Measurements from ENCODE around the gene ADAMTS9. TPM values are rescaled to one million over a fixed set of nuclear protein-coding genes. Genes with fewer than 3 reads are reported as not detected.

ADAMTS9 gene
- total and polyA plus RNA-seq, 3 donors from 2014 or later: 5.1 to 8.1 (median 5.9) TPM

DNA sequence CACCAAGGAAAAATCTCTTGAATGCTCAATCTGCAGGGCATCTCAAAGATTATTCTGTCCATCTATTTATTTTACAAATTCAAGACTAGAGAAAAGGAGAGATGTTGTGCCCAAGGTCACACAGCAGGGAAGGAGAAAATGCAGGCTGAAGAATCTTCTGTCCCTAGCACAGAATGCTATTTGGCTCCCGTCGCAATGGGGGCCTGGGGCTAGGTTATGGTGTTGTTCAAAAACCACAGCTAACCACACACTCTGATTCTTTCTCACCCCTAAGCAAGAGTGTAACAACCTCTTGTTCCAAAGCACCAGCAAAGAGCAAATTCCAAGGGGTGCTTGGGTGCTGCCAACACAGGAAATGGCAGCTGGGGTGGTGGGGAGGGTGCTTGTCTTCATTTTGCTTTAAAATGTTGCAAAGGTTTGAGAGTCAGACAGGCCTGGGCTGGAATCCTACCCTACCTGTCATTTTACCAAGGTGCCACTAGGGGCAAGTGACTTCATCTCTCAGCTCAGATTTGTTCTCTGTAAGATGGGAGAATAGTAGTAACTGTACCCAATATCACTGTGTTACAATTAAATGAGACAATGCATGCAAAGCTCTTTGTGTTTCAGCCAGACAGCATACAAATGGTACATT lies 112.5 kb downstream of the ADAMTS9 start:
- H3K27ac ChIP-seq: no peak overlapping the region
- DNase-seq: no peak
- no peaks in the 10 kb centered on the region for H3K36me3 ChIP-seq (ENCODE audit: low read depth, missing control alignments)

GRCh38 chr3:64574194-64574593 lies 113.6 kb downstream of the ADAMTS9 start:
- H3K27me3 ChIP-seq: no peaks in the 10 kb centered on the region
- no peaks in the 10 kb centered on the region for H3K36me3 ChIP-seq (ENCODE audit: low read depth, missing control alignments)
- 89 to 97% methylated on average over 2 of the region's 2 CpGs for WGBS, 2 donors
- H3K9me3 ChIP-seq: no peaks in the 10 kb centered on the region
- intact Hi-C loops (cut with DNase I; ENCODE audit: low total_unique reads): no loop called here
- no peak for DNase-seq
- no peak for TF ChIP-seq POLR2A (IDR thresholded peaks at IDR 0.05)
- TF ChIP-seq, protein P1, sequence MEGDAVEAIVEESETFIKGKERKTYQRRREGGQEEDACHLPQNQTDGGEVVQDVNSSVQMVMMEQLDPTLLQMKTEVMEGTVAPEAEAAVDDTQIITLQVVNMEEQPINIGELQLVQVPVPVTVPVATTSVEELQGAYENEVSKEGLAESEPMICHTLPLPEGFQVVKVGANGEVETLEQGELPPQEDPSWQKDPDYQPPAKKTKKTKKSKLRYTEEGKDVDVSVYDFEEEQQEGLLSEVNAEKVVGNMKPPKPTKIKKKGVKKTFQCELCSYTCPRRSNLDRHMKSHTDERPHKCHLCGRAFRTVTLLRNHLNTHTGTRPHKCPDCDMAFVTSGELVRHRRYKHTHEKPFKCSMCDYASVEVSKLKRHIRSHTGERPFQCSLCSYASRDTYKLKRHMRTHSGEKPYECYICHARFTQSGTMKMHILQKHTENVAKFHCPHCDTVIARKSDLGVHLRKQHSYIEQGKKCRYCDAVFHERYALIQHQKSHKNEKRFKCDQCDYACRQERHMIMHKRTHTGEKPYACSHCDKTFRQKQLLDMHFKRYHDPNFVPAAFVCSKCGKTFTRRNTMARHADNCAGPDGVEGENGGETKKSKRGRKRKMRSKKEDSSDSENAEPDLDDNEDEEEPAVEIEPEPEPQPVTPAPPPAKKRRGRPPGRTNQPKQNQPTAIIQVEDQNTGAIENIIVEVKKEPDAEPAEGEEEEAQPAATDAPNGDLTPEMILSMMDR (IDR thresholded peaks at IDR 0.05): no peak
- no peak overlapping the region for H3K4me3 ChIP-seq
- H3K27ac ChIP-seq: no peak overlapping the region
- H3K4me1 ChIP-seq: peaks cover 8% of the 10 kb centered on the region

More for the DNA sequence above, 112.5 kb downstream of the ADAMTS9 start:
- intact Hi-C loops (cut with DNase I; ENCODE audit: low total_unique reads): no loop called here
- WGBS, 2 donors: 56 to 65% methylated on average over 2 of the region's 2 CpGs
- Histone ChIP-seq H3K9me3 (no peaks in the 10 kb centered on the region), H3K4me3 (no peak overlapping the region), H3K4me1 (peaks cover 8% of the 10 kb centered on the region), H3K27me3 (no peaks in the 10 kb centered on the region)
- TF ChIP-seq POLR2A (IDR thresholded peaks at IDR 0.05): no peak
- TF ChIP-seq, protein P1 (IDR thresholded peaks at IDR 0.05): peak; percentile 33 to 66 (median 36)

- peak; percentile 67 for DNase-seq
- Histone ChIP-seq H3K4me3 (no peak overlapping the region), H3K36me3 (ENCODE audit: low read depth, missing control alignments) (no peaks in the 10 kb centered on the region), H3K9me3 (no peaks in the 10 kb centered on the region), H3K27me3 (no peaks in the 10 kb centered on the region), H3K4me1 (peaks cover 8% of the 10 kb centered on the region), H3K27ac (peak overlapping the region; percentile 23 to 28)
- intact Hi-C loops (cut with DNase I; ENCODE audit: low total_unique reads): no loop called here
- TF ChIP-seq POLR2A (IDR thresholded peaks at IDR 0.05): no peak
- TF ChIP-seq, protein P1 (IDR thresholded peaks at IDR 0.05): no peak
- WGBS, 2 donors: 45 to 63% methylated on average over 1 of the region's 1 CpG
Measured at GRCh38 chr3:64571982-64572381, 115.8 kb downstream of the ADAMTS9 start.

DNA sequence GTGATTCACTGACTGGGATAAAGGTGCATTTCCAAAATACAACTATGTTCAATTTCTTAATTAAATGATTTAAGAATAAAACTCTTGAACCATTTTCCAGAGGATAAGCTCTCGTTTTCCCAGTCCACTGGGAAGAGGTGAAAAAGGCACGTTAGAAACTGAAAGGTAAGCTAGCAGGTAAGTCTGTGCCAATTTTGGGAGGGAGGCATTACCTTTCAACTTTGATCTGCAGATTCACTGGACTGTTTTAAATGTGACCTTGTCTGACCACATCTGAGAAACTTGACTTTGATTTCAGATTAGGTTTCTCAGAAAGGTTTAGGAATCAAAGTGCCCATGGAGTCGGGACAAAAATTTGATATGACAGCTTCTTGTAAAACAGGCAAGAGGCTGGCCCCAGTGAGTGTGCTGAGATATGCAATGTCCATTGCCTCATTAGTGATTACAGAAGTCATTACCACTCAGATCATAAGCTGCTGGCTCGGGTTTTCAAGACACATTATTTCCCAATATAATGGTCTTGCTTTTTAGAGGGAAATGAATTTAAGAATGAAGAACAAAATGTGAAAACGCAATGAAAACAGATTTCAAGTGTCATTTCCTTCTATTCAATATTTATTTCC lies 118.8 kb downstream of the ADAMTS9 start:
- WGBS, 2 donors: 87% methylated on average over 5 of the region's 5 CpGs
- Histone ChIP-seq H3K4me1 (peaks cover 8% of the 10 kb centered on the region), H3K27ac (no peak overlapping the region), H3K27me3 (no peaks in the 10 kb centered on the region), H3K4me3 (no peak overlapping the region), H3K36me3 (ENCODE audit: low read depth, missing control alignments) (no peaks in the 10 kb centered on the region), H3K9me3 (no peaks in the 10 kb centered on the region)
- intact Hi-C loops (cut with DNase I; ENCODE audit: low total_unique reads): no loop called here
- TF ChIP-seq POLR2A (IDR thresholded peaks at IDR 0.05): no peak
- TF ChIP-seq, protein P1 (IDR thresholded peaks at IDR 0.05): no peak
- no peak for DNase-seq

All from testis (tissue), 3 donors.